Small intestine (tissue), 7 donors: ENCODE measurements around the gene CAMK2B. TPM values are rescaled to one million over a fixed set of nuclear protein-coding genes. Genes with fewer than 3 reads are reported as not detected.
A peak's percentile ranks its signal among the peaks of the same experiment; 100 is the strongest.

ENCODE experiments used
- DNase-seq, 2 donors: peaks; one replicate each; pipeline versions ENCODE4 v3.0.0 to v3.0.0-alpha.2; 2013
- FAIRE-seq: peaks from 2 replicates; lab custom pipeline; 2012; peaks lifted over from hg19 to GRCh38; lab: Jason Lieb, UNC
- H3K27ac ChIP-seq, 3 donors: one replicate each; pipeline ENCODE4 v1.5.1; 2013; ENCODE audit warnings: low read length in 2 of 3, mild to moderate bottlenecking in 2 of 3, control low read depth in 1 of 3, inconsistent platforms in 1 of 3, low read depth in 1 of 3, moderate library complexity in 1 of 3
- H3K27me3 ChIP-seq, 3 donors: one replicate each; pipeline ENCODE4 v1.6.1; 2013; ENCODE audit warnings: low read length in 3 of 3, inconsistent platforms in 1 of 3; ENCODE audit not compliant: control insufficient read depth in 3 of 3, insufficient read depth in 3 of 3
- H3K36me3 ChIP-seq, 3 donors: one replicate each; pipeline ENCODE4 v1.6.1; 2013; ENCODE audit warnings: low read length in 3 of 3, inconsistent platforms in 1 of 3, low read depth in 1 of 3, mild to moderate bottlenecking in 1 of 3, moderate library complexity in 1 of 3; ENCODE audit not compliant: control insufficient read depth in 3 of 3, insufficient read depth in 2 of 3
- H3K4me1 ChIP-seq, 3 donors: one replicate each; pipeline ENCODE4 v1.6.1; 2013; ENCODE audit warnings: low read length in 2 of 3, inconsistent platforms in 1 of 3, low read depth in 1 of 3, mild to moderate bottlenecking in 1 of 3, moderate library complexity in 1 of 3; ENCODE audit not compliant: control insufficient read depth in 3 of 3, insufficient read depth in 2 of 3
- H3K4me3 ChIP-seq, 3 donors: one replicate each; pipeline ENCODE4 v1.5.1; 2013; ENCODE audit warnings: low read length in 3 of 3, control low read depth in 1 of 3, inconsistent platforms in 1 of 3, low read depth in 1 of 3, mild to moderate bottlenecking in 1 of 3, moderate library complexity in 1 of 3
- H3K9me3 ChIP-seq, 2 donors: one replicate each; pipeline ENCODE4 v1.6.1; 2013; ENCODE audit warnings: low read depth in 1 of 2, low read length in 1 of 2; ENCODE audit not compliant: control insufficient read depth in 2 of 2, insufficient read depth in 1 of 2
- WGBS, 3 donors: extraction: QIAGEN DNeasy Blood & Tissue Kit; methylation state at CpG; one replicate each; pipeline ENCODE4 v1.1.7; 2013; 5-methylcytosine and 5-hydroxymethylcytosine counted together
- polyA plus RNA-seq, 4 donors: library from polyadenylated mRNA; stranded (reverse) in 3 of 4; unstranded in 1 of 4; fragments of 200-250 nt in 3 of 4; fragments of 120-200 nt in 1 of 4; gene quantifications; one replicate each; pipeline versions ENCODE4 v1.2.1 to v1.2.3, GENCODE V29; 2013
- donor health status: healthy with polysubstance abuse.
- donor health status: control.
- donor health status: control.
- donor health status: Bipolar disorder and iron deficiency.
- donor health status: healthy.

CAMK2B gene
- polyA plus RNA-seq, 4 donors = 1.3 to 1.8 (median 1.5) TPM

DNA sequence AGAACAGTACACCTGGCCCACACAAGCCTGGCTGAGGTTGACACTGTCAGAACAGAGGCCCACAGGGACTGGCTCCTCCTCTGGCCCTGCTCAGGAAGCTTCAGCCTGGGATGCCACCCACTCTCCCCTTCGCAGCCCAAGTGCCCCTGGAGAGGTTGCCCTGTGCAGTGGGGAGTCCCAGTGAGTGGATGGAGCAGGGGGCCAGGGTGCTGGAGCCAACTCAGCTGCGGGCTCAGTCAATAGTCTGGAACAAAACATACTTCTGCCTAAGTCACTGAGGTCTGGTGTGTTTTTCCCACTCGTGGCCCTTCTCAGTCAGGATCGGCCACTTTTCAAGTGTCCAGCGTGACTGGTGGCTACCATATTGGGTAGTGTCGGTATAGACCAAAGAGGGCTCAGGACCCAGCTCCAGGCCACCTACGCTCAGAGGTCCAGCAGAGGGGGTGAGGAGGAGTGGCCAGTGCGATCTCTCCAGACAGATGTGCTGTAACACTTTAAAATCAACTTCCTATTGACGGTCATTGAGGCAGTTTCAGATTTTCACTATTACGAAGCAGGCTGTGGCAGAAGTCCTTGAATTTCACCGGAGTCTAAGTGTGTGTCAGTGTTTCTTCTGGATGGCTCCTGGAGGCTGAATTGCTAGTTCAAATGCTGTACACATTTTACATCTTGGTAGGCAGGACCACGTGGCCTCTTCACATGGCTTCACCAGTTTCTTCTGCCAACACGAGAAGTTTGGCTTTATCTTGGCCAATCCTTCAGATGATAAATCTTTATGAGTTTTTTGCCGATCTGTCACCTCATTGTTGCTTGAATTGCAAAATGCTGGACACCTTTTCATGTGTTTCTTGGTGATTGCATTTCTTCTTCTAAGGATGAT, 135.2 kb downstream of the CAMK2B start:
- DNase-seq (no peak), FAIRE-seq (no peak)
- 80 to 83% (median 82%) methylated on average over 14 of the region's 14 CpGs for WGBS, 3 donors

DNA sequence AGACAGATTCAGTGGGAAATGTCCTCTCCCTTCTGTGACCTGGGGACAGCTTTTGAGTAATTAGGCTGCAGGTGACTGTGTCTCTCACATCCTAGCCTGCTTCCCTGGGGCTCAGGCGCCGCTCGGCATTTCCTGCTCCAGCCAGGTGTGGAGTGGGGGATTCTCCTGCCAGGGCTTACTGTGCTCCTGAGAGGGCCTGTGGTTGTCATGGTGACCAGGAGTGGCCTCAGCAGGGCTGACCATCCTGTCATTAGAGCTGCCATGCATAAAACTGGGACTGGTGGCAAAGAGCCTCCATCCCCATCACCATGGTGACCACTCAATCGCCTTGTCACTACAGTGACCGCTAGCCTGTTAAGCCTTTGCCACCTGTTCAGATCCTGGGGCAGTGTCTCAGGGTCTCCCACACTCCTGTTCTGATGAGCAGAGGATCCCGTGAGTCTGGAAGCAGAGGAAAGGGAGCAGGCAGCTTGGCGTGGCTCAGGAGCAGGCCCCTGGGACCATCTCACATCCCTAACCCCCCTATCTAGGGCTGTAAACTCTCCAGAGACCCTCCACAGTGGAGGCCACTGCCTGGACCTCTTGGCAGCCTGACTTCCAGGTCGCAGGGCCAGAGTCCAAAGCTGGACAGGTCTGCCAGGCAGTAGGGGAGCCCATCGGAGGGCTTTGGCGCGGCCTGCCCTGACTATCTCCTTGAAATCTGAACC, 136.0 kb downstream of the CAMK2B start, which contains the start of gene GCK:
GCK (minus strand) TSS at position 154 of the 707 bp plus-strand sequence. CDS start 486 bp downstream, outside the sequence.
- Histone ChIP-seq H3K4me1 (no peaks in the 10 kb centered on the region), H3K9me3 (no peaks in the 10 kb centered on the region), H3K4me3 (no peak within 1 kb of the TSS), H3K36me3 (no peaks in the 10 kb centered on the region), H3K27me3 (peaks cover 0 to 2% (median 0%) of the 10 kb centered on the region in 3 donors), H3K27ac (peak within 1 kb of the TSS in 1 of 3 donors; percentile 15)
- no peak for DNase-seq
- 82 to 83% (median 82%) methylated on average over 11 of the region's 11 CpGs for WGBS, 3 donors
- FAIRE-seq = no peak

More for the DNA sequence above, 135.2 kb downstream of the CAMK2B start:
- no peaks in the 10 kb centered on the region for H3K4me1 ChIP-seq
- H3K9me3 ChIP-seq = no peaks in the 10 kb centered on the region
- no peaks in the 10 kb centered on the region for H3K36me3 ChIP-seq
- no peak overlapping the region for H3K4me3 ChIP-seq
- H3K27ac ChIP-seq = no peak overlapping the region
- peaks cover 0 to 2% (median 0%) of the 10 kb centered on the region in 3 donors for H3K27me3 ChIP-seq

DNA sequence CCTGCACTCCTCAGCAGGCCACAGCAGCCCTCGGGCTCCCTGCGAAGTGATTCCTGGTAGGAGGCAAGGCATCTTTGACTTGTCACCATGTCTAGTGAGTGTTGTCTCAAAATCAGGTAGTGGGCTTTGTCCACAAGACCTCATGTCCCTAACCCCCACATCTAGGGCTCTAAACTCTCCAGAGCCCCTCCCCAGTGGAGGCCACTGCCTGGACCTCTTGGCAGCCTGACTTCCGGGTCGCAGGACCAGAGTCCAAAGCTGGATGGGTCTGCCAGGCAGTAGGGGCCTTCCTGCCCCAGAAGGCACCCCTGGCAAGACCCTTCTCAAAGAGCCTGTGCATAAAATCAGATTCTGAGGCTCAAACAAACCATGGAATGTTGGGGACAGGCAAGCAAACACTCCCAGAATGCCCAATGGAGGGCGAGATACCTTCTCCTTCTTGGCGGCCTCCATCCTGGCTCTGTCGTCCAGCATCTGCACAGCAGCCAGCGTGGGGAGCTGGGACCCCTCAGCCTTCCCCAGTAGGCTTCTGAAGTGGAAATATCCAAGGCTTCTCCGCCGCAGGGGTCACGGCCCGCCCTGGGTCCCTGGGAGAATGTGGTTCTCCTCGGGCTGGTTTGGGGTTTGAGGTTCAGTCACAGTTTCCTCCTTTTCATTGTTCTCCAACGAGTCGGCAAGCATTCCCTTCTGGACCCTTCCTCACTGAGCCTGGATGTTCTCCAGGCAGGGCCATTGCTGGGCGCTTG, 136.7 kb downstream of the CAMK2B start:
- Histone ChIP-seq H3K36me3 (no peaks in the 10 kb centered on the region), H3K9me3 (no peaks in the 10 kb centered on the region), H3K4me1 (no peaks in the 10 kb centered on the region), H3K27ac (peak overlapping the region in 1 of 3 donors; percentile 15), H3K4me3 (no peak overlapping the region), H3K27me3 (peaks cover 0 to 2% (median 0%) of the 10 kb centered on the region in 3 donors)
- FAIRE-seq (no peak), DNase-seq (no peak)
- WGBS, 3 donors = 78 to 83% (median 80%) methylated on average over 16 of the region's 16 CpGs

DNA sequence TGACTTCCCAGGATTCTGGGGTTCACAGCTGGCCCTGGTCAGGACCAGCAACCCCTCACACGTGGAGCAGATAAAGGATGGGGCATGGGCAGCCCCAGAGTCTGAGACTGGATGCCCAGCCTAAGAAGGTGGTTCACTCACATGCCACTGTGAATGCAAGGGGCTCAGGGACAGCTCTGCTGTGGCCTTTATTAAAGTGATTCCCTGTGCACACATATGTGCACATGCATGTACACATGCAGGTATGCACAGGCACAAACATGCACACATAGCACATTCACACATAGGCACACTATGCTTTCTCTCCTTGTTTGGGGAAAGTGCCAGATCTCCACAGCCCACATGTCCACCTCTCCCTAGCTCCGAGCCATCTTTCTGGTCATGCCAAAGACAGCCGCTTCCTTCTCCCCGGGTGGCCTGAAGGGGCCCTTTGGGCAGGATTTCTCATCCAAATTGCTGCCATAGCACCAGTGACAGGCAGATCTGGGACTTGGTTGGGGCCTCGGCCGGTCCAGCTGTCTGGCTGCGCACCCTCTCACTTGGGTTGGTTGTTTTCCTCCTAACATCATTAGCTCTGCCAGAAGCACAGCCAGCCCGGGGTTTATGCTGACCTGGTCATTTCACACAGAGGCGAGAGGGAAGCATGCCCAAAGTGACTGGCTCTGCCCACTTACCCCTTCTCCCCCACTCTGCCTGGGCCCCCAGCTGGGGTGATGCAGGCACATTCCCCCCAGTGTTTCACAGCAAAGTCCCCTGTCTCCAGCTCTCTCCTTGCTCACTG, 137.6 kb downstream of the CAMK2B start:
- Histone ChIP-seq H3K36me3 (no peaks in the 10 kb centered on the region), H3K9me3 (peaks cover 0 to 4% of the 10 kb centered on the region in 2 donors), H3K27ac (no peak overlapping the region), H3K27me3 (peaks cover 0 to under 1% (median 0%) of the 10 kb centered on the region in 3 donors), H3K4me1 (no peaks in the 10 kb centered on the region), H3K4me3 (no peak overlapping the region)
- WGBS, 3 donors = 70 to 86% (median 74%) methylated on average over 9 of the region's 9 CpGs
- FAIRE-seq (no peak), DNase-seq (no peak)

DNA sequence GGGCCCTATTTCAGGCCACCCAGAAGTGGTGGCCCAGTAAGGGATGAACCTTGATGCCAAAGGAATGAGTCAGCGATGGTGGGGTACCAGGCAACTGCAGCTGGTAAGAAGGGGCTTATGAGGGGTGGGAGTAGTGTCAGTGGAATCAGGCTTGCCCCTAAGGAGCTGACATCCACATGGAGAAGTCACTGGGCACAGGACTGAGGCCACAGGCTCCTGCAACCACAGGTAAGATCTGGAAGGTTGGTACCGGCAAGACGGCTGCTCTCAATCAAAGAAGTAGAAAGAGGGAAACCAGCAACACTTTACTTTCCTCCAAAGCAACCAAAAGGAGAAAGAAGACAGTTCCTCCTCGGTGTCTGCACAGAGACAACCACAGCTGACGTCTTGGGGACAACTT, 138.7 kb downstream of the CAMK2B start:
- 81% methylated on average over 5 of the region's 5 CpGs for WGBS, 3 donors

DNA sequence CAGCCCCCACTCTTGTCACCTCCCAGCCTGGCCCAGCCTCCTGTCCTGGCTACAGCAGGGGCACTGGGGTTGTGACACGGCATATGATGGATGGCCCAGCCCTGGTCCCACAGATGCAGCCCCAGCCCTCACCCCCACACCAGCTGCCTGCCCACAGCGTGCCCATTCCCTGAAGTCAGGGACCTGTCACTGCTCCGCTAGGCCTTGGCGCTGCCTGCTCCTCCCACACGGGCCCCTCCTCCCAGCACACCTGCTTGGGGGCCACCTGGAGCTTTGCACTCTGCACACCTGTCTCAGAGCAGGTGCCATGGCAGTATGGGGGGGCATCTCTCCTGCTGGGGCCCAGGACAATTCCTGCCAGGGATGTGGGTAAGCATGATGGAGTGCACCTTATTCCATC, 139.7 kb downstream of the CAMK2B start:
- FAIRE-seq = no peak
- no peaks in the 10 kb centered on the region for H3K4me1 ChIP-seq
- peaks cover 0 to 6% (median 6%) of the 10 kb centered on the region in 3 donors for H3K27me3 ChIP-seq
- no peak overlapping the region for H3K4me3 ChIP-seq
- H3K27ac ChIP-seq = no peak overlapping the region
- peaks cover 0 to 7% of the 10 kb centered on the region in 2 donors for H3K9me3 ChIP-seq
- no peak for DNase-seq
- no peaks in the 10 kb centered on the region for H3K36me3 ChIP-seq
- 28 to 72% (median 54%) methylated on average over 5 of the region's 5 CpGs for WGBS, 3 donors

More for the DNA sequence above, 138.7 kb downstream of the CAMK2B start:
- Histone ChIP-seq H3K27ac (no peak overlapping the region), H3K27me3 (peaks cover 0 to 6% (median 3%) of the 10 kb centered on the region in 3 donors), H3K36me3 (no peaks in the 10 kb centered on the region), H3K4me1 (no peaks in the 10 kb centered on the region), H3K9me3 (peaks cover 0 to 7% of the 10 kb centered on the region in 2 donors), H3K4me3 (no peak overlapping the region)
- FAIRE-seq (no peak), DNase-seq (no peak)

DNA sequence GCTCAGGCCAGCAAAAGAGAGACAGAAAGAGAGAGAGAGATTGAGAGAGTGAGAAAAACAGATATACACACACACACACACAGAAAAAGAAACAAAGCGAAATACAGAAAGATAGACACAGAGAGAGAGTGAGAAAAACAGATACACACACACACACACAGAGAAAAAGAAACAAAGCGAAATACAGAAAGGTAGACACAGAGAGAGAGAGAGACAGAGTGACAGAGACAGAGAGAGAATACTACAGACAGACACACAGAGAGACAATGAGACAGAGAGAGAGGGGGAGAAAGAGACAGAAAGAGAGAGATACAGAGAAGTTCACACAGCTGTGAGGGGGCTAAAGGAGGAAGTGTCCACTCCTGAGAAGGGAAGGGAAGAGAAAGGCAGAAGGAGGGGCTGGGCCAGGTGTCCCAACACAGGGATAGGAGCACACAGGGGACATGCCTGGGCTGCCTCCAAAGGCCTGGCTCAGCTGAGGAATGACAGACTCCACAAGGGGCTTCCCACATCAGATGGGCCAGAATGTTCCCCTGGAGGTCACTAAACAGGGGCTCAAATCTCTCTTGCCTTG, 140.4 kb downstream of the CAMK2B start:
- WGBS, 3 donors = 86 to 93% (median 88%) methylated on average over 2 of the region's 2 CpGs
- no peak for FAIRE-seq

More for the DNA sequence above, 140.4 kb downstream of the CAMK2B start:
- no peaks in the 10 kb centered on the region for H3K4me1 ChIP-seq
- peaks cover 0 to 7% of the 10 kb centered on the region in 2 donors for H3K9me3 ChIP-seq
- H3K27ac ChIP-seq = no peak overlapping the region
- no peak for DNase-seq
- no peaks in the 10 kb centered on the region for H3K36me3 ChIP-seq
- H3K4me3 ChIP-seq = no peak overlapping the region
- H3K27me3 ChIP-seq = peaks cover 0 to 6% (median 6%) of the 10 kb centered on the region in 3 donors
